IMR-90 (cell line): Measurements from ENCODE around the gene TRAK2.

ENCODE experiments used
- CTCF ChIP-seq: conservative IDR thresholded peaks from 2 replicates; pipeline ENCODE4 v1.5.1; 2012; ENCODE audit warnings: mild to moderate bottlenecking, low read depth, low read length, improper control_type of control experiment
- ELK1 ChIP-seq: fragments of 150-350 bp; IDR thresholded peaks from 2 replicates; pipeline ENCODE4 v1.6.1; 2016; ENCODE audit warnings: low read depth, mild to moderate bottlenecking, low read length, moderate library complexity, borderline replicate concordance
- FOS ChIP-seq: fragments of 150-350 bp; IDR thresholded peaks from 2 replicates; pipeline ENCODE4 v1.6.1; 2016; ENCODE audit warnings: low read depth, low read length
- POLR2A ChIP-seq: IDR thresholded peaks from 2 replicates; pipeline ENCODE4 v1.6.1; 2012; ENCODE audit warnings: mild to moderate bottlenecking, low read depth, low read length
- RFX5 ChIP-seq: IDR thresholded peaks from 2 replicates; pipeline ENCODE4 v1.8.0; 2012; ENCODE audit warnings: low read depth, mild to moderate bottlenecking, low read length, moderate library complexity

GRCh38 chr2:201450954-201451291, 335 bp downstream of the TRAK2 start:
- no peak for TF ChIP-seq CTCF
- no peak for TF ChIP-seq FOS
- no peak for TF ChIP-seq RFX5
- TF ChIP-seq POLR2A: no peak
- TF ChIP-seq ELK1: no peak
